HEK293 (cell line): ENCODE results near the gene FAM83C.

ENCODE experiments used
- GLIS2 ChIP-seq: fragments of 450-650 bp; formaldehyde crosslinking; IDR thresholded peaks from 2 replicates; pipeline ENCODE4 v1.5.1; 2016; ENCODE audit warnings: missing biosample characterization, missing genetic modification characterization
- HOXA7 ChIP-seq: sonication (generic); formaldehyde crosslinking; IDR thresholded peaks from 2 replicates; pipeline ENCODE4 v1.8.1; 2022; ENCODE audit warnings: missing genetic modification reagents, borderline replicate concordance
- HOXD13 ChIP-seq: sonication (generic); formaldehyde crosslinking; IDR thresholded peaks from 2 replicates; pipeline ENCODE4 v1.8.0; 2022; ENCODE audit warnings: missing genetic modification reagents, borderline replicate concordance
- KLF1 ChIP-seq: fragments of 450-650 bp; formaldehyde crosslinking; IDR thresholded peaks from 2 replicates; pipeline ENCODE4 v1.5.1; 2016; ENCODE audit warnings: missing biosample characterization, missing genetic modification characterization
- KLF7 ChIP-seq: fragments of 450-650 bp; formaldehyde crosslinking; IDR thresholded peaks from 2 replicates; pipeline ENCODE4 v1.5.1; 2016; ENCODE audit warnings: missing biosample characterization, missing genetic modification characterization, borderline replicate concordance
- KLF8 ChIP-seq: fragments of 450-650 bp; formaldehyde crosslinking; IDR thresholded peaks from 2 replicates; pipeline ENCODE4 v1.5.1; 2016; ENCODE audit warnings: missing biosample characterization, missing genetic modification characterization
- KLF9 ChIP-seq: fragments of 450-650 bp; formaldehyde crosslinking; IDR thresholded peaks from 2 replicates; pipeline ENCODE4 v1.5.1; 2016; ENCODE audit warnings: missing biosample characterization, missing genetic modification characterization, low read depth
- MZF1 ChIP-seq: fragments of 450-650 bp; formaldehyde crosslinking; IDR thresholded peaks from 2 replicates; pipeline ENCODE4 v1.5.1; 2017; ENCODE audit warnings: missing biosample characterization, missing genetic modification characterization, borderline replicate concordance
- PRDM1 ChIP-seq: fragments of 450-650 bp; formaldehyde crosslinking; IDR thresholded peaks from 2 replicates; pipeline ENCODE4; 2016; ENCODE audit warnings: missing biosample characterization, missing genetic modification characterization
- SP7 ChIP-seq: fragments of 450-650 bp; formaldehyde crosslinking; IDR thresholded peaks from 2 replicates; pipeline ENCODE4 v1.5.1; 2016; ENCODE audit warnings: missing biosample characterization, missing genetic modification characterization
- YY1 ChIP-seq: fragments of 450-650 bp; formaldehyde crosslinking; IDR thresholded peaks from 2 replicates; pipeline ENCODE4 v1.5.1; 2018; ENCODE audit warnings: missing biosample characterization, missing genetic modification characterization
- ZBTB7A ChIP-seq: fragments of 450-650 bp; formaldehyde crosslinking; IDR thresholded peaks from 2 replicates; pipeline ENCODE4 v1.5.1; 2016; ENCODE audit warnings: low read depth, missing biosample characterization, missing genetic modification characterization
- ZFHX2 ChIP-seq: fragments of 450-650 bp; formaldehyde crosslinking; conservative IDR thresholded peaks from 2 replicates; pipeline ENCODE4 v1.5.1; 2016; ENCODE audit warnings: missing biosample characterization, missing genetic modification characterization
- ZFP3 ChIP-seq: fragments of 450-650 bp; formaldehyde crosslinking; IDR thresholded peaks from 2 replicates; pipeline ENCODE4 v1.5.1; 2016; ENCODE audit warnings: low read depth, missing biosample characterization, missing genetic modification characterization
- ZFP41 ChIP-seq: fragments of 450-650 bp; formaldehyde crosslinking; IDR thresholded peaks from 2 replicates; pipeline ENCODE4 v1.5.1; 2016; ENCODE audit warnings: missing biosample characterization, missing genetic modification characterization, borderline replicate concordance
- ZNF132 ChIP-seq: fragments of 450-650 bp; formaldehyde crosslinking; IDR thresholded peaks from 2 replicates; pipeline ENCODE4 v1.5.1; 2017; ENCODE audit warnings: missing biosample characterization, missing genetic modification characterization, borderline replicate concordance
- ZNF140 ChIP-seq: fragments of 450-650 bp; formaldehyde crosslinking; IDR thresholded peaks from 2 replicates; pipeline ENCODE4 v1.5.1; 2016; ENCODE audit warnings: missing biosample characterization, missing genetic modification characterization
- ZNF19 ChIP-seq: fragments of 450-650 bp; formaldehyde crosslinking; IDR thresholded peaks from 2 replicates; pipeline ENCODE4; 2016; ENCODE audit warnings: missing biosample characterization, missing genetic modification characterization, low read depth
- ZNF280D ChIP-seq: fragments of 450-650 bp; formaldehyde crosslinking; IDR thresholded peaks from 2 replicates; pipeline ENCODE4 v1.5.1; 2016; ENCODE audit warnings: missing biosample characterization, missing genetic modification characterization
- ZNF292 ChIP-seq: fragments of 450-650 bp; formaldehyde crosslinking; IDR thresholded peaks from 2 replicates; pipeline ENCODE4 v1.5.1; 2016; ENCODE audit warnings: low read depth, missing biosample characterization, missing genetic modification characterization, borderline replicate concordance
- ZNF350 ChIP-seq: fragments of 450-650 bp; formaldehyde crosslinking; IDR thresholded peaks from 2 replicates; pipeline ENCODE4 v1.5.0; 2017; ENCODE audit warnings: missing biosample characterization, mild to moderate bottlenecking, missing genetic modification characterization
- ZNF354C ChIP-seq: fragments of 450-650 bp; formaldehyde crosslinking; IDR thresholded peaks from 2 replicates; pipeline ENCODE4 v1.5.1; 2016; ENCODE audit warnings: missing biosample characterization, missing genetic modification characterization, low read depth, borderline replicate concordance
- ZNF398 ChIP-seq: fragments of 450-650 bp; formaldehyde crosslinking; IDR thresholded peaks from 2 replicates; pipeline ENCODE4 v1.5.1; 2017; ENCODE audit warnings: missing biosample characterization, missing genetic modification characterization
- ZNF555 ChIP-seq: fragments of 450-650 bp; formaldehyde crosslinking; conservative IDR thresholded peaks from 2 replicates; pipeline ENCODE4 v1.5.1; 2017; ENCODE audit warnings: missing biosample characterization, mild to moderate bottlenecking, missing genetic modification characterization, inconsistent platforms
- ZNF560 ChIP-seq: fragments of 450-650 bp; formaldehyde crosslinking; IDR thresholded peaks from 2 replicates; pipeline ENCODE4 v1.5.1; 2017; ENCODE audit warnings: missing biosample characterization, missing genetic modification characterization, borderline replicate concordance
- ZNF621 ChIP-seq: fragments of 450-650 bp; formaldehyde crosslinking; IDR thresholded peaks from 2 replicates; pipeline ENCODE4 v1.5.1; 2017; ENCODE audit warnings: missing biosample characterization, missing genetic modification characterization
- ZNF677 ChIP-seq: fragments of 450-650 bp; IDR thresholded peaks from 2 replicates; pipeline ENCODE4 v1.5.0; 2018; ENCODE audit warnings: missing biosample characterization, mild to moderate bottlenecking, missing genetic modification characterization, moderate library complexity
- ZNF776 ChIP-seq: fragments of 450-650 bp; formaldehyde crosslinking; IDR thresholded peaks from 2 replicates; pipeline ENCODE4 v1.5.0; 2017; ENCODE audit warnings: missing biosample characterization, missing genetic modification characterization, borderline replicate concordance
- ZNF843 ChIP-seq: fragments of 450-650 bp; formaldehyde crosslinking; IDR thresholded peaks from 2 replicates; pipeline ENCODE4 v1.5.1; 2016; ENCODE audit warnings: missing biosample characterization, missing genetic modification characterization
- TF ChIP-seq, protein P1 (sequence below): fragments of 450-650 bp; formaldehyde crosslinking; IDR thresholded peaks from 2 replicates; pipeline ENCODE4 v1.5.1; 2016; ENCODE audit warnings: missing biosample characterization, missing genetic modification characterization
- TF ChIP-seq, protein P2 (sequence below): fragments of 450-650 bp; formaldehyde crosslinking; IDR thresholded peaks from 2 replicates; pipeline ENCODE4 v1.5.1; 2016; ENCODE audit warnings: missing biosample characterization, missing genetic modification characterization
- TF ChIP-seq, protein P3 (sequence below): fragments of 450-650 bp; formaldehyde crosslinking; IDR thresholded peaks from 2 replicates; pipeline ENCODE4 v1.5.1; 2017; ENCODE audit warnings: missing biosample characterization, missing genetic modification characterization

FAM83C gene

DNA sequence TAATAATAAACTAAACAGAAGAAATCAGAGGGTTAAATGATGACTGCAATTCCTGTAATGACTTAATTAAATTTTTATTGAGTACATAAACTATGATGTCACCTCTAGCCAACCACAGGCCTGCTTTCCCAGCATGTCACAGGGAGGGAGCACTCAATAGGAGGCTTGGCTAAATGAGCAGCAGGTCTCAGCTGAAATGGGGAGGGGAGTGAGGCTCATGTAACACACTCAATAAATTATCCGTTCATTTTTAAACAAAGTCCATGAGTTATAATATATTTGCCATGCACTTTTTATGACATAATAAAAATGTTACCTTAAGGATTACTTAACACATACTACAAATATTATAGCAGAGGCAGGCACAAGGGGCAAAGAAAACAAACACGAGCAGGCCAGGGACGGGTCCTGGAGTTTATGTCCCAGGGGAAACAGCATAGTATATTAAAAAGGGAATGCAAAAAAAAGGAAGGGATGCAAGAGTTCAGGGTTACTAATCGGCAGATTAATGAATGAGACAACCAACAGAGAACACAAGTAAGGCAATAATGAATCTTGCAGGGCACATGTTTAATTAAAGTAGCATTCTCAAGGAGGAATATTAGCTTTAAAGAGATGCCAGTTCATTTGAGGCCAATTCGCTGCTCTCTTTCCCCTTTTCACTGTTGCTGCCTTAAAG lies 27.1 kb upstream of the FAM83C start (continued):
- TF ChIP-seq ZNF354C (tag by site-specific recombination) (0 out of 2 replicates have a peak, but pooled peaks have one; percentile 6), ZBTB7A (tag by site-specific recombination) (no peak), PRDM1 (tag by site-specific recombination) (peak; percentile 71; the same call in 1 of the 2 replicates), KLF7 (tag by site-specific recombination) (peak; percentile 27; the same call in 1 of the 2 replicates), ZNF560 (tag by site-specific recombination) (no peak), MZF1 (tag by site-specific recombination) (peak; percentile 82), ZNF19 (tag by site-specific recombination) (no peak), ZNF140 (tag by site-specific recombination) (no peak), KLF8 (peak; percentile 80), ZNF398 (peak; percentile 87), ZNF677 (tag by site-specific recombination) (no peak), HOXD13 (no peak; the same call in 1 of the 2 replicates), ZFP41 (tag by site-specific recombination) (no peak), ZNF292 (tag by site-specific recombination) (no peak), HOXA7 (no peak), YY1 (tag by site-specific recombination) (no peak), ZNF621 (no peak), ZNF555 (tag by site-specific recombination) (no peak), KLF1 (tag by site-specific recombination) (no peak), KLF9 (tag by site-specific recombination) (peak; percentile 11; the same call in 1 of the 2 replicates), ZFHX2 (no peak), ZNF350 (tag by site-specific recombination) (no peak), ZNF843 (tag by site-specific recombination) (peak; percentile 98), ZNF132 (no peak), SP7 (peak; percentile 89), ZFP3 (no peak), GLIS2 (tag by site-specific recombination) (peak; percentile 79), ZNF776 (no peak), ZNF280D (tag by site-specific recombination) (no peak)
- TF ChIP-seq, protein P1, sequence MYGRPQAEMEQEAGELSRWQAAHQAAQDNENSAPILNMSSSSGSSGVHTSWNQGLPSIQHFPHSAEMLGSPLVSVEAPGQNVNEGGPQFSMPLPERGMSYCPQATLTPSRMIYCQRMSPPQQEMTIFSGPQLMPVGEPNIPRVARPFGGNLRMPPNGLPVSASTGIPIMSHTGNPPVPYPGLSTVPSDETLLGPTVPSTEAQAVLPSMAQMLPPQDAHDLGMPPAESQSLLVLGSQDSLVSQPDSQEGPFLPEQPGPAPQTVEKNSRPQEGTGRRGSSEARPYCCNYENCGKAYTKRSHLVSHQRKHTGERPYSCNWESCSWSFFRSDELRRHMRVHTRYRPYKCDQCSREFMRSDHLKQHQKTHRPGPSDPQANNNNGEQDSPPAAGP (tag by site-specific recombination), result peak; percentile 87
- TF ChIP-seq, protein P2, sequence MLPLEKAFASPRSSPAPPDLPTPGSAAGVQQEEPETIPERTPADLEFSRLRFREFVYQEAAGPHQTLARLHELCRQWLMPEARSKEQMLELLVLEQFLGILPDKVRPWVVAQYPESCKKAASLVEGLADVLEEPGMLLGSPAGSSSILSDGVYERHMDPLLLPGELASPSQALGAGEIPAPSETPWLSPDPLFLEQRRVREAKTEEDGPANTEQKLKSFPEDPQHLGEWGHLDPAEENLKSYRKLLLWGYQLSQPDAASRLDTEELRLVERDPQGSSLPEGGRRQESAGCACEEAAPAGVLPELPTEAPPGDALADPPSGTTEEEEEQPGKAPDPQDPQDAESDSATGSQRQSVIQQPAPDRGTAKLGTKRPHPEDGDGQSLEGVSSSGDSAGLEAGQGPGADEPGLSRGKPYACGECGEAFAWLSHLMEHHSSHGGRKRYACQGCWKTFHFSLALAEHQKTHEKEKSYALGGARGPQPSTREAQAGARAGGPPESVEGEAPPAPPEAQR (tag by site-specific recombination), result 0 out of 2 replicates have a peak, but pooled peaks have one; percentile 9
- TF ChIP-seq, protein P3, sequence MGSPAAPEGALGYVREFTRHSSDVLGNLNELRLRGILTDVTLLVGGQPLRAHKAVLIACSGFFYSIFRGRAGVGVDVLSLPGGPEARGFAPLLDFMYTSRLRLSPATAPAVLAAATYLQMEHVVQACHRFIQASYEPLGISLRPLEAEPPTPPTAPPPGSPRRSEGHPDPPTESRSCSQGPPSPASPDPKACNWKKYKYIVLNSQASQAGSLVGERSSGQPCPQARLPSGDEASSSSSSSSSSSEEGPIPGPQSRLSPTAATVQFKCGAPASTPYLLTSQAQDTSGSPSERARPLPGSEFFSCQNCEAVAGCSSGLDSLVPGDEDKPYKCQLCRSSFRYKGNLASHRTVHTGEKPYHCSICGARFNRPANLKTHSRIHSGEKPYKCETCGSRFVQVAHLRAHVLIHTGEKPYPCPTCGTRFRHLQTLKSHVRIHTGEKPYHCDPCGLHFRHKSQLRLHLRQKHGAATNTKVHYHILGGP, result no peak
